GM12892 (cell line): ENCODE measurements around the gene NT5DC4.

ENCODE experiments used
- POLR2A ChIP-seq: IDR thresholded peaks from 2 replicates; pipeline ENCODE4 v1.6.1; 2011; ENCODE audit warnings: low read depth, low read length, control low read depth
- TAF1 ChIP-seq: IDR thresholded peaks from 2 replicates; pipeline ENCODE4 v1.6.1; 2011; ENCODE audit warnings: low read depth, mild to moderate bottlenecking, control low read depth, low read length, borderline replicate concordance

DNA sequence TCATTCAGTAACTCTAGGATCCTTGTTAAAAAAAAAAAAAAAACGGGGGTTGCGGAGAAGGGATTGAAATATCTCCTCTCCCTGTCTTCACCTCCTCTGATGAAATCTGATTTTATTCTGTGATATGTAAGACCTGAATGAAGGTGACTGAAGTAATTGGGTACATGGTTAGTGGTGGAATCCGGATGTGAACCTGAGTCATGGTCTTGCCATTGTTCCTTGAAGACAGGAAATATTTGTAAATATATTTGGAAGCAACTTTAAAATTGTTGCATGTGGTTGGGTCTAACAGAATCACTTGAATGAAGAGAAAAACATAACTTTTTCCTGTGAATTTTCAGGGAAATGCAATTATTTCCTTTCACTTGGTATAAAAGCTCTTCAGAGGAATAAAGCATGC, 66.5 kb downstream of the NT5DC4 start:
- TF ChIP-seq POLR2A (no peak), TAF1 (no peak)
